Measurements from ENCODE around the gene CHID1.

- TF ChIP-seq, protein P1, sequence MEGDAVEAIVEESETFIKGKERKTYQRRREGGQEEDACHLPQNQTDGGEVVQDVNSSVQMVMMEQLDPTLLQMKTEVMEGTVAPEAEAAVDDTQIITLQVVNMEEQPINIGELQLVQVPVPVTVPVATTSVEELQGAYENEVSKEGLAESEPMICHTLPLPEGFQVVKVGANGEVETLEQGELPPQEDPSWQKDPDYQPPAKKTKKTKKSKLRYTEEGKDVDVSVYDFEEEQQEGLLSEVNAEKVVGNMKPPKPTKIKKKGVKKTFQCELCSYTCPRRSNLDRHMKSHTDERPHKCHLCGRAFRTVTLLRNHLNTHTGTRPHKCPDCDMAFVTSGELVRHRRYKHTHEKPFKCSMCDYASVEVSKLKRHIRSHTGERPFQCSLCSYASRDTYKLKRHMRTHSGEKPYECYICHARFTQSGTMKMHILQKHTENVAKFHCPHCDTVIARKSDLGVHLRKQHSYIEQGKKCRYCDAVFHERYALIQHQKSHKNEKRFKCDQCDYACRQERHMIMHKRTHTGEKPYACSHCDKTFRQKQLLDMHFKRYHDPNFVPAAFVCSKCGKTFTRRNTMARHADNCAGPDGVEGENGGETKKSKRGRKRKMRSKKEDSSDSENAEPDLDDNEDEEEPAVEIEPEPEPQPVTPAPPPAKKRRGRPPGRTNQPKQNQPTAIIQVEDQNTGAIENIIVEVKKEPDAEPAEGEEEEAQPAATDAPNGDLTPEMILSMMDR (IDR thresholded peaks at IDR 0.05), result no peak
- TF ChIP-seq POLR2A (IDR thresholded peaks at IDR 0.05), result no peak
These were observed 49.0 kb upstream of the CHID1 start for GRCh38 chr11:959608-960007.
